Amniotic epithelial cell (primary cell): ENCODE measurements around the gene PPP1R9B.
A peak's percentile ranks its signal among the peaks of the same experiment; 100 is the strongest.

ENCODE experiments used
- DNase-seq: peaks from one replicate; pipeline ENCODE4 v3.0.0-alpha.2; 2010; ENCODE audit warnings: low read depth

The PPP1R9B gene

DNA sequence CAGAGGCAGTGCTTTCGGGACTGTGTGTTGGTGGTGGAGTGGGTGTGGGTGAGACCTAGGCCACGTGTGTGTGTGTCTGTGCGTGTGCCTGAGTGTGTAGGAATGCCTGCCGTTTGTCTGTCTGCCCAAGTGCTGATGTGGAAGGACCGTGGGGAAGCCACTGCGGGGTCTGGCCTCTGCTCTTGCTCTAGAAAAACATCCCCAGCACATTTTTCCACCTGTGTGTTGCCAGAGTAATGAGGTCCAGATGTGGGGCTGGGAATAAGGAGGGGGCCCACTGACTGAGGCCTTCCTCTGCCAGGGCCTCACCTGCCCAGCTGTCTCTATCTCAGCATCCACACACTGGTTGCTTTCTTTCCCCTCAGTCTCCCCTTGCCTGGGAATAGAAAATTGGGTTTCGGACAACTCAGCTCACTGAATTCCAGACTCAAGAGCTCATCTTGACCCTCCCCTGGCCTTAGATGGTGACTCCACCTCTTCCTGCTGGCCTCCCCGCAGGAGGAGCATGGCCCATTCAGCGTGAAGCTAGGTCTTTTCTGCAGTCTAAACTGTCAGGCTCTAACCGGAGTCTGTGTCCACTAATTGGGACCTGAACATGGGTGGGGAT, 23.0 kb upstream of the PPP1R9B start:
- DNase-seq: peak; percentile 76

DNA sequence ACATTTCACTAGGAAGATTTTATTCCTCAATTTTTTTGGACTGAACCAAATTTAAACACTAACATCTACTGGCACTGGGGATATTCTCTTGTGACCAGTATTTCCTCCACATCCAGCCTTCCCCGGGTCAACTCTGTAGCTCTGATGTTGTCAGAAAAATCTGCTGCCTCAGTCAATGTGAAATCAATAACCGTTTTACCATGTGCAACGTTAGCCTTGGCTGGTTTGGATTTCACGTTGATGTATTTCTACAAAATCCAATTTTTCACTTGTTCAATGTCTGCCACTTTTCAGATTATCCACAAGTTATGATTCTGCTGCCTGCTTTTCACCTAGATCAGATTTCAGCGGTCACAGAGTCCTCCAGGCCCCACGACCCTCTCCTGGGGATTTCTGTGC, 22.5 kb upstream of the PPP1R9B start:
- DNase-seq: no peak

DNA sequence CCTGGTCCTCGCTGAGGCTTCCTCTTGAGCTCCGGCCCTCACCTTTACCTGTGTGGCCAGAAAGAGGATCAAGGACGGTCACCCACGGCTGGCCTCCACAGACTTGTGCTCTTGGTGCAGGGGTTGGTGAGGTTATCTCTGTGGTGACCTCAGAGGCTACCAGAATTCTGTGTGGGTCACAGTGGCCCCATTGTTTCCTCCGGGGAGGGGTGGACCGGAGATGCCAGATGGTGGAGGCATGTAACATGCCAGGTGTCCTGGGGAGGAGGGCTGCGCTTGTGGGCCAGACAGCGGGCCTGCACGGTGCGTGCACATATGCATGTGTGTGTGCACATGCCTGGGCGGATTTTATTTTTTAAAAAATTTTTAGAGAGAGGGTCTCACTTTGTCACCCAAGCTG, 21.7 kb upstream of the PPP1R9B start:
- no peak for DNase-seq

DNA sequence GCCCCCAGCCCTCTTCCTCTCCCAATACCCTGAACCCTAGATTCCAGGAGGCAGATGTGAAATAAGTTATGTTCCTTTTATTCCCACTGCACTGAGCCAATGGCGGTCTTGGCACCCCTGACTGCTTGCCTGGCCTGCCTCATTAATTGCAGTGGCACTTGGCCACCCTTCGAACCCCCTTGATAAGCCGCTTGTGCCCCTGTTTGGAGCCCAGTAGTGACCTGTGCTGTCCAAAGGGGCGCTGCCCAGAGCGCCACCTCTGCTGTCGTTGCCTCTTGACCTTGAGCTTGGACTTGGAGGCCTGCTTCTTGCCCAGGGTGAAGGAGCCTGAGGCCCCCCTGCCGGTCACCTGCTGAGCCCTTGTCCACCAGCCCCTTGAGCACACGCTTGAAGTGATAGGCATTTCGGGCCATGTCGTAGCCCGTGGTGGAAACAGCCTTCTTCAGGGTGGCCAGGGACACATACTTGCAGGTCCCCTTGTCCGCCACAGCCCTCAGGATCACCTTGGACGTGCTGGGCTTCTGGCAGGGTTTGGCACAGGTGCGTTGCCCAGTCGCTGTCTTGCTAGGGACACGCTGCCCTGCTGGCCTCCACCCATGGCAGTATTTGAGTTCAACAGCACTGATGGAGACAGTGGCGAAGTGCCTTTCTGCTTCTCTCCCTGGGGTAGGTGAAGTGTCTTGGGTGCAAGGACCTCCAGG, 21.0 kb upstream of the PPP1R9B start:
- DNase-seq: no peak

DNA sequence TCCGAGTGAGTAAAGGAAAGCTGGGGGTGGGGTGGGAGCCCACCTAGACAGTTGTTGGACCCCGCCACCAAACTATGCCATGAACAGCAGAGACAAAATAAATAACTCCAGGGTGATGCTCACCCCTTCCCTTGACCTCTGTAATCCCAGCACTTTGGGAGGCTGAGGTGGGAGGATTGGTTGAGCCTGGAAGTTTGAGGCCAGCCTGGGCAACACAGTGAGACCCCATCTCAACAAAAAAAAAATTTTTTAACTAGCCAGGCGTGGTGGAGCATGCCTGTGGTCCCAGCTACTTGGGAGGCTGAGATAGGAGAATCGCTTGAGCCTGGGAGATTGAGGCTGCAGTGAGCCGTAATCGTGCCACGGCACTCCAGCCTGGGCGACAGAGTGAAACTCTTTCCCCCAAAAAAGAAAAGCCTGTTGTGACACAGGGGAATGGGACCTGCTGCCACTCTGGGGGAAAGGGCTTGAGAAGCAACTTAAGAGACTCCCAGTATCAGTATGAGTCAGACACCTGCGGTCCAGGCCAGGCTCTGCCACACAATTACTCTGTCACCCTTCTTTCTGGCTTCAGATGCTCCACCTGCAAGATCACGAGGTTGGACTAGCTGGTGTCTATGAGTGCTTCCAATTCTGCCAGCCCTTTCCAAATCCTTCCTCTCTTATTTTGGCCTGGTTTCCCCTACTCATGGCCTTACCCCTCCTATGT, 20.3 kb upstream of the PPP1R9B start:
- no peak for DNase-seq

DNA sequence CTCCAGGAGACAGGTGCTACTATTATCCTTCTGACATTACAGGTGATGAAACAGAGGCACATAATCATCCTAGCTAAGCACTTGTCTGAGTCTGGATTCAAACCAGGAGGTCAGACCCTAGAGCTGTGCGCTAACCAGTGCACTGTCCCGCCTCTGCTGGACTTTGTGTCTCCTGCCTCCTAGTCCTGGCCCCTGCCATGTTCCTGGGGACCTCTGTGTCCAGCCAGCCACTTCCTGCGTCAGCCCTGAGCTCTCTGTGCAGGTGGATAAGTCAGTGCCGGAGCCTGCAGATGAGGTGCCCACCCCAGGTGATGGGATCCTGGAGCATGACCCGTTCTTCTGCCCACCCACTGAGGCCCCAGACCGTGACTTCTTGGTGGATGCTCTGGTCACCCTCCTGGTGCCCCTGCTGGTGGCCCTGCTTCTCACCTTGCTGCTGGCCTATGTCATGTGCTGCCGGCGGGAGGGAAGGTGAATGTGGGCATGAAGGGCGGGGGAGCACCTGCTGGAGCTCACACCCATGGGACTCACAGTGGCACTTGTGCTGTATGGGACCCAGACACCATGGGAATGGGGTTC, 19.5 kb upstream of the PPP1R9B start:
- DNase-seq: no peak

DNA sequence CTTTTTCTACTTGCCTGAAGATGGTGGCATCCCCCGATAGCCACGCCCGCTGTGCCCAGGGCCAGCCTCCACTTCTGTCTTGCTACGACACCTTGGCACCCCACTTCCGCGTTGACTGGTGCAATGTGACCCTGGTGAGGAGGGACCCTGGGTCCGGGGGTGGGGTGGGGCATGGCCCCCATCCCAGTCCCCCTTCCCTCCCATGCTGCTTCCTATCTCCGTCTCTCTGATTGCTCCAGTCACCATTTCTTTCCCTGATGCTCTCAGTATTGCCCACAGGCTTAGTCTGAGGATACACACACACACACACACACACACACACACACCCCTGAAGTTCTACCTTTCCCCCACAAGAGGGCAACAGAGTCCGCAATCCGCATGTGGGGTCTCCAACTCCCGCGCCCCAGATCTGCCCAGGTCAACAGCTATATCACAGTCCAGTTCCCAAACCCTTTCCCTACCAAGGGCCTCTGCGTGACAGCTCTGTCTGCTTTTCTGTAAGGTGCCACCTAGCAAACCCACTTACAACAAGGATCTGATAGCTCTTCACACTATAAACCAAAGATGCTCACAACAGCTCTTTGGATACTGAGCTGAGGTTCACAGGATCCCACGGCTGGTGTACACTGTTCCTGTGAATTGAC, 18.8 kb upstream of the PPP1R9B start:
- peak; percentile 70 for DNase-seq

DNA sequence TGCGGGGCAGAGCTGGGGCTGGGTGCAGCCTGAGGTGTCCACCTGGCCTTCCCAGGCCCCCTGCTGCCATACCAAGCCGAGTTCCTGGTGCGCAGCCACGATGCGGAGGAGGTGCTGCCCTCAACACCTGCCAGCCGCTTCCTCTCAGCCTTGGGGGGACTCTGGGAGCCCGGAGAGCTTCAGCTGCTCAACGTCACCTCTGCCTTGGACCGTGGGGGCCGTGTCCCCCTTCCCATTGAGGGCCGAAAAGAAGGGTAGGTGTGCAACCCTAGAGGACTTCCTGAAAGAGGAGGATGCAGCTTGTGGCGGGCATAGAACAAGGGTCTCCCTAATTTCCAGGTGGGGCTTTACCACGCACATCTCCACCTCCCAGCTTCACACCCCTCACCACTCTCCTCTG, 17.8 kb upstream of the PPP1R9B start:
- DNase-seq: no peak

DNA sequence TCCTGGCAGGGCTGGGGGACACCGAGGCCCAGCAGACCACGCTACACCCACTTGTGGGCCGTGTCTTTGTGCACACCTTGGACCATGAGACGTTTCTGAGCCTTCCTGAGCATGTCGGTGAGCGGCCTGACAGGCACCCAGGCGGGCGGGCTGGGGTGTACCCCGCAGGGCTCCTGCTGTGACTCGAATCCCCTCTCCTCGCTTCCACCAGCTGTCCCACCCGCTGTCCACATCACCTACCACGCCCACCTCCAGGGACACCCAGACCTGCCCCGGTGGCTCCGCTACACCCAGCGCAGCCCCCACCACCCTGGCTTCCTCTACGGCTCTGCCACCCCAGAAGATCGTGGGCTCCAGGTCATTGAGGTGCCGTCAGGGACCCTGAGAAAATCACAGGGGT, 16.9 kb upstream of the PPP1R9B start:
- DNase-seq: no peak

DNA sequence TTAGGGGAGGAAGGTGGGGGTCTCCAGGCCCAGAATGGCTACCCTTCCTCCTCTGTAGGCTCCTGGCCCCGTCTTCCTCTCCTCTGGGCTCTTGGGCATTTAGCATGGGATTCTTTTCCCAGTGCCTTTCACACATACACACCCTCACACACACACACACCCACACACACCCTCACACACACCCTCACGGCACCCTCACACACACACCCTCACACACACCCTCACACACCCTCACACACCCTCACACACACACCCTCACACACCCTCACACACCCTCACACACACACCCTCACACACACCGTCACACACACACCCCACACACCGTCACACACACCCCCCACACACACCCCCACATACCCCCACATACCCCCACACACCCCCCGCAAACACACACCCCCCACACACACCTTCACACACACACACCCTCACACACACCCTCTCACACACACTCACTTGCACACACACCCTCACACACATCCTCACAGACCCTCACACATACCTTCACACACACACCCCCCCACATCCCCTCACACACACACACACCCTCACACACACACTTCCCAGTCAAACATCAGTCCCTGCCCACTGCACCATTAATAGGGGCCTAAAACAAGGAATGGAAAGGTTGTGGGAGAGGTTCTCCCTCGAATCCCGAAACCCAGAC, 16.2 kb upstream of the PPP1R9B start:
- DNase-seq: no peak

DNA sequence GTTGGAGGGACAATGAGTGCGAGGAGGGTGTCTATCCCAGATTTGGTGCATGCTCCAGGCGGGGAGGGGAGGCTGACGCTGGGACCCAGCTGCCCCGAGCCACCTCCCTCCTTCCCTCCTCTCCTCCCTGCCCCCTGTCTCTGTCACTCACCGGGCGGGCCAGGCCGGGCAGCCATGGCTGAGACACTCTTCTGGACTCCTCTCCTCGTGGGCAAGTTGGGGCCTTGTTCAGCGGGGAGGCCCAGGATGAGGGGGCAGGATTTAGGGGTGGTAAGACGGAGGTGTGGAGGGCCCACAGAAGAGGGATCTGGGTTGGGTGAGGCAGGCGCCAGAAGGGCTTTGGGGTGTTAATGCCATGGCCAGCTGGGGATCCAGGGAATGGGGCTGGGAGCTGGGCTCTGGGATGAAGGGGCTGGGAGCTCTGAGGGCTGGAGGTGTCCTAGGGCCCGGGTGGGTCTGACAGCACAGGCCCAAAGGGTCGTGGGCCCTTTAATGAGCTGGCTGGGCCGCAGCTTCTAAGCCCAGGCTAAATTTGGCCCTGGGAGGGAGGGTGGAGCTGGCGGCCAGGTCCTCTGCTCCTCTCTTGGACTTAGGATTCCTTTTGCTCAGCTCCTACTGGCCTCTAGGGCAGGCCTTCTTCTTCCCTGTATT, 15.5 kb upstream of the PPP1R9B start, which contains the start of gene SGCA:
Gene SGCA, plus strand, starts transcription at position 139 of the 651 bp plus-strand sequence. Its CDS starts 36 bp downstream, at position 175.
- no peak for DNase-seq

DNA sequence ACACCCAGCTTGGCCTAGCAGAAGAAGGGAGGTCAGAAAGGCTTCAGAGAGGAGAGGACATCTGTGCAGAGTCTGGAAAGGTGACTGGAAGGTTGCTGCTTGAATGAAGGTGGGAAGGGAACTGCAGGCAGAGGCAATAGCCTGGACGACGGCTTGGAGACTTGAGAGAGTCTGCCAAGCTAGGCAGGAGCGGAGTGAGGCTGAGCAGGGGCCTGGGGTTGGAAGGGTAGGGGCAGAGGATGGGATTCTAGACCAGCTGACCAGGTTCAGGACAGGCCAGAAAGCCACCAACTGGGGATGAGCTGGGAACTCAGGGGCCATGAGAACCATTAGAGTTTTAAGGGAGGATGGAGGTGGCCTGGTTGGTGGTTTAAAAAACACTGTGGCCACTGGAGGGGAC, 15.0 kb upstream of the PPP1R9B start:
- DNase-seq: no peak

DNA sequence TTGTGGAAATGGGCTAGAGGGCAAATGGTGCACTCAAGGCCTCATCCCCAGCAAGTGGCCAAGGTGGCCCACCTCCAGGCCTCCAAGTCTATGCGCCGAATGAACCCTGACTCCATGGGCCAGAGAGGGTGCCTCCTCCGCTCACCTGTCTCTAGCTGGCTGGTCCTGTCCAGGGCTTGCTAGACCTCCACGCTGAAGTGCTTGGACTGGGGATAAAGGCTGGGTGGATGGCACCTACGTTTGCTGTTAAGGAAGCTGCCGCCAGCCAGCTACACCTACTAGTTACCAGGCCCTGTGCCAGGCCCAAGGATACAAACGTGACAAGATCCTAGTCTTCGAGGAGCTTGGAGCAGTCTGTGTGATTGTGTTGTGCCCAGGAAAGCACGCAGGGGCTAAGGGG, 14.6 kb upstream of the PPP1R9B start:
- DNase-seq: no peak

DNA sequence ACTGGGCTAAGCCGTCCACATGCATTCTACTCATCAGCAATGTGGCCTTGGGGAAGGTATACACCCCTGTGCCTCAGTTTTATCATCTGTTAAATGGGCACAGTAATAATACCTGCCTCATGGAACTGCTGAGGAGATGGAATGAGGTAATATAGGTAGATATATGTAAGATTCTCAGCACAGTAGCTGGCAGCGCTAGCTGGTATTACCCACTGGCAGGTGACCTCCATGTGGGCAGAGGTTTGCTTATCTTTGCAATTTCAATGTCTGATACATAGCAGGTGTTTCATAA, 14.2 kb upstream of the PPP1R9B start:
- no peak for DNase-seq

DNA sequence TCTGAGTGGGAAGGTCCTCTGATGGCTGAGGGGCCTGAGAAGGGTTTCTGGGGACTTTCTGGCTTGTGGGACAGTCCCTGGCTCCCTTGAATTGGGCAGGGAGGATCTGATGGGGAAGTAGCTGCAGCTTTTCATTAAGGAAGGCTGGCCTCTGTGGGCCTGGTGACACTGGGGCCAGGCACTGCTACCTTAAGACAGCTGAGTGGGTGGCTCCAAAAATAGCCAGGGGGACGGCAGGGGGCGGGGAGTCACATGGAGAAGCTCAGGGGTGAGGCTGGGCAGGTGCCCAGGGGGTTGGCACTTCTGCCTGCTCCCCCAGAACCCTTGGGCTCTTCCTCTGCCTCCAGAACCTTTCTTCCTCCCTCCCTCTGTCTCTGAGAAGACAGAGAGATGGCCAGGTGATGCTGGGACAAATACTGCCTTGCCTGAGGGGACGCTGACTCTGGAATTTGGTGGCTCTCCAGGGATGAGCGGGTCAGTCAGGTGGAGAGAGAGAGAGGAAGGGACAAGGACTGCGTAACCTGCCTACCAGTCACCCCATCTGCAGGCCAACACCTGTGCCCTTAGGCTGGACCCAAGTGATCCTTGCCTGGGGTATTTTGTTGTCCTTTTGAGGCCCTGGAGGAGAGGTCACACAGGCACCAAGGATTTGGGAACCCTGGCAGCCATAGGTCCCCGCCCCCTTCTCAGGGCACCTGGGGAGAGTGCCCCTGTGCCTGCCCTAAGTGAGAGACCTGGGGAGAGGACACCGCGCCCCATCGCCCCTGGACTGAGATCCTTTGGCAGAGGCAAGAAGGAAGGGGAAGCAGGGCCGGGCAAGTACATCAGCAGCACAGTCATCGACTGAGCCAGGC, 13.6 kb upstream of the PPP1R9B start:
- DNase-seq: no peak

DNA sequence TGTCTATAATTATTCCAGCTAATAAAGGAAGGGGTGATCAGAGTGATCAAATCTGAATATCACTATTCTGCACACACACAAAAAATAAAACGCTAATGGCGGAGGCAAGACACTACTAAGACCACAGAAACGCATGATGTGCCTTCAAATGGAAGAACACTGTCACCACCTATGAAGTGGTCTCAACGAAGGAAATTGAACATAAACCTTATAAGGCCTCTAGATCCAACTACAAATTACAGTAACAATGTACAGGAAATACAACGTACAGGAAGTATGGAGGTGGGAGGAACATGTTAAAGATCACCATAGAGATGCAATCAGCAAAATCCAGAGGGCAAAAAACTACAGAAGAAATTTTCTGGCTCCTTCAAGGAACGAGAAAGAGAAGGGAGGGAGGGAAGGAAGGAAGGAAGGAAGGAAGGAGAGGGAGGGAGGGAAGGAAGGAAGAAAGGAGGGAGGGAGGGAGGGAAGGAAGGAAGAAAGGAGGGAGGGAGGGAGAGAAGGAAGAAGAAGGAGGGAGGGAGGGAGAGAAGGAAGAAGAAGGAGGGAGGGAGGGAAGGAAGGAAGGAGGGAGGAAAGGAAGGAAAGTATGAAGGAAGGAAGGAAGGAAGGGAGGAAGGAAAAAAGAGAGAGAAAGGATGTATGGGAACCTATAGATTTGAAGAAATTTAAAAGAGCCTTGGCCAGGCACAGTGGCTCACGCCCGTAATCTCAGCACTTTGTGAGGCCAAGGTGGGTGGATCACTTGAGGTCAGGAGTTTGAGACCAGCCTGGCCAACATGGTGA, 12.2 kb upstream of the PPP1R9B start:
- no peak for DNase-seq

DNA sequence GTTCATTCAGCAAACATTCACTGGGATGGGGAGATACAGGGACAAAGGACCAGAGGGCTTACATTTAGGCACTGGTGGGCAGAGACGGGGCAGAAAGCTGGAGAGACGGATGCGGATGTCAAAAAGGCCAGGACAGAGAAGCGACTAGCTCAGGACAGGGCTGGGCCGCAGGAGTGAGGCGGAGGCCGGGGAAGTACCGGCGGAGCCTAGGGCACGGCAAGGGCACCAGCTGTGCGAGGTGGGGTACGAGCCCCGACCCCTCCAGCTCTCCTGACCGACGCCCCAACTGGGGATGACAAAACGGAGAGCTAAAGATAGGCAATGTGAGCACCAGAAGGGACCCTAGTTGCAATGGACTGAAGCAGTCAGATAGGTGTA, 11.4 kb upstream of the PPP1R9B start:
- DNase-seq: no peak

DNA sequence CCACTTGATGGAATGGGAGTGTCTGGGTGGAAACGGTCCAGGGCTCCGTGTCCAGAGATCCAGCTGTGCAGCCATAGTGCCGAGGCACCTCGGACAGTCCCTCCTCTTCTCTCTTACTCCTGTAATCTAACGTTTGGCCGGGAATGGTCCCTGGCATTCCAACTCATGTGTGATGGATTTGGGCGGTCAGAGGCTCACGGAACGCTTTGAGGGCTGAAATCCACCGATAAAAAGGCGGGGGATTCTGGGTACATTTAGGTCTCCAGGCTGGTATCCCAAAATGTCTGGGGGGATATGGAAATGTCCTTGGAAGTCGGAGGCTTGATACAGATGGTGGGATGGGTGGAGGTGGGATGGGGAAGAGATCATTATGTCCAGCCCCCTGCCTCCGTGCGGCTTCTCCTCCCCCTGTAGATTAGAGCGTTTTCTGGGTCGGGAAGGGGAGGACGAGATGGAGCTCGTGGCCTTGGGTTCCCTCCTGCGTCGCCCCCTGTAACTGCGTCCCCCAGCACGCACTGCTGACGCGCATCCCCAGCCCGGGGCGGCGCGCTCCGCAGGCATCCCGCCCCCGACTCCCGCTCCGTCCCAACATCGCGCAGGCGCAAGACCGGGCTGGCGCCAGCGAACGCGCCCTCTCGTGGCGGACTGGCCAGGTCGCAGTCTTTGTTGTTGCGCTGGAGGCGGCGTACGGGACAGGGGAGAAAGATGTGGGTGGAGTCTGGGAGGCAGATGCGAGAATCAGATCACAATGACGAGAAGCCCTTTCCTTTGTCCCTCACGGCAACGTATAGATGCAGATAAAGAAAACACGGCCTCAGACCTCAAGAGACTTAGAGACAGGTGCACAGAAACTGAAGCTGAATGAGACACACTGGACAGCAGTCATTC, 10.8 kb upstream of the PPP1R9B start:
- DNase-seq: peak; percentile 74

DNA sequence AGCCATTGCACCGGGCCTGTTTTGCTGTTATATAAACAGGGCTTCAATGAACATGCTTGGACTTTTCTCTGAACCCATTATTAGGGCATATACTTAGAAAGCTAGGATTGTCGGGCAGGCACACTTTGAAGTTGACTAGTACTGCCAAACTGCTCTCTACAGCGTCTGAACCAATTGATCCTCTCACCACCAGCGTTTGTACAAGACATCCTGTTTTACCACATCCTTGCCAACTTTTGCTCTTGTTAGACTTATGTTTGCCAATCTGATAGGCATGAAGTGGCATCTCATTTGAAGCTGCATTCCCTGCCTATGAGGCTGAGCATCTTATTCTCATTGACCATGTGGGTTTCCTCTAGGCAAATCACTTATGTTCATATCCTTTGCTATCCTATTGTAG, 7.4 kb upstream of the PPP1R9B start:
- DNase-seq: no peak
